Measurements from ENCODE around the gene BAD. TPM values are rescaled to one million over a fixed set of nuclear protein-coding genes. Genes with fewer than 3 reads are reported as not detected.
A peak's percentile ranks its signal among the peaks of the same experiment; 100 is the strongest.

BAD gene
- 58.3 to 86.9 TPM (median 61.2 TPM) in 3 replicates for polyA plus RNA-seq
- 14.9 TPM for polyA plus RNA-seq (2011; ENCODE audit: low read depth)
- polyA plus RNA-seq (2011; cell fraction: cytosol; rRNA removed): 43.0 and 94.7 TPM in 2 replicates
- 16.1 and 30.8 TPM in 2 replicates for polyA plus RNA-seq (2011; cell fraction: nucleus; rRNA removed)
- 35.2 and 99.3 TPM in 2 replicates for polyA plus RNA-seq (2012; ENCODE audit: low replicate concordance)
- 15.8 to 31.5 TPM (median 22.1 TPM) in 3 replicates for polyA minus RNA-seq
- 31.3 TPM for polyA minus RNA-seq (2011; cell fraction: cytosol; rRNA and poly(A)+ RNA removed)
- 7.4 and 8.9 TPM in 2 replicates for polyA minus RNA-seq (2011; cell fraction: nucleus; rRNA and poly(A)+ RNA removed)

- DNase-seq (ENCODE audit: low read depth, low spot score): no peak
- H3K9me1 ChIP-seq (ENCODE audit: control insufficient read depth, extremely low read depth, insufficient read depth, low read length): no peaks in the 10 kb centered on the region
- no peak for TF ChIP-seq EZH2 (IDR thresholded peaks at IDR 0.05; ENCODE audit: low read length)
- peak within 1 kb of the TSS; percentile 92 for H3K27ac ChIP-seq (ENCODE audit: control insufficient read depth, insufficient read depth, low read length)
- H3K27me3 ChIP-seq (ENCODE audit: control insufficient read depth, extremely low read depth, insufficient read depth, low read length): no peaks in the 10 kb centered on the region
- peak within 1 kb of the TSS; percentile 73 for H2AFZ ChIP-seq (ENCODE audit: control insufficient read depth, low read length)
- FAIRE-seq: peak; percentile 55
- peaks cover 11% of the 10 kb centered on the region for H3K4me1 ChIP-seq (ENCODE audit: control insufficient read depth, extremely low read depth, insufficient read depth, low read length)
- H3K36me3 ChIP-seq (ENCODE audit: control insufficient read depth in 2 of 2, extremely low read depth in 1 of 2, insufficient read depth in 2 of 2, low read length in 2 of 2): peaks cover 8 to 10% of the 10 kb centered on the region in 2 experiments
- H3K79me2 ChIP-seq (ENCODE audit: control insufficient read depth, insufficient read depth, low read length): peaks cover 11% of the 10 kb centered on the region
- dilution Hi-C loops (cut with MboI; ENCODE audit: extremely low pct_ligation_motif_present, low sequenced_read_pairs): no loop called here
- no peaks in the 10 kb centered on the region for H4K20me1 ChIP-seq (ENCODE audit: control insufficient read depth, extremely low read depth, insufficient read depth, low read length)
- no peaks in the 10 kb centered on the region for H3K9me3 ChIP-seq (ENCODE audit: control insufficient read depth, low read depth, low read length)
- peak within 1 kb of the TSS; percentile 72 to 92 (median 91) for H3K4me3 ChIP-seq (ENCODE audit: control insufficient read depth in 2 of 3, extremely low read depth in 1 of 3, insufficient read depth in 2 of 3, low read depth in 1 of 3, low read length in 3 of 3)
- peak within 1 kb of the TSS; percentile 98 for H3K4me2 ChIP-seq (ENCODE audit: control insufficient read depth, extremely low read depth, insufficient read depth, low read depth, low read length)
- H3K9ac ChIP-seq (ENCODE audit: control insufficient read depth, extremely low read depth, insufficient read depth, low read length): peak within 1 kb of the TSS; percentile 92
Observed at GRCh38 chr11:64284048-64284961, at the start of gene BAD. Gene BAD (minus strand): TSS chr11:64284665. CDS start chr11:64284368, 297 bp downstream.

- DNase-seq (ENCODE audit: low read depth, low spot score) (no peak), FAIRE-seq (no peak)
- dilution Hi-C loops (cut with MboI; ENCODE audit: extremely low pct_ligation_motif_present, low sequenced_read_pairs): no loop called here
- Histone ChIP-seq H3K4me3 (ENCODE audit: control insufficient read depth in 2 of 3, extremely low read depth in 1 of 3, insufficient read depth in 2 of 3, low read depth in 1 of 3, low read length in 3 of 3) (no peak overlapping the region), H2AFZ (ENCODE audit: control insufficient read depth, low read length) (no peak overlapping the region), H3K9ac (ENCODE audit: control insufficient read depth, extremely low read depth, insufficient read depth, low read length) (no peak overlapping the region), H3K9me3 (ENCODE audit: control insufficient read depth, low read depth, low read length) (no peaks in the 10 kb centered on the region), H3K4me1 (ENCODE audit: control insufficient read depth, extremely low read depth, insufficient read depth, low read length) (peaks cover 20% of the 10 kb centered on the region), H3K27ac (ENCODE audit: control insufficient read depth, insufficient read depth, low read length) (no peak overlapping the region), H3K79me2 (ENCODE audit: control insufficient read depth, insufficient read depth, low read length) (no peaks in the 10 kb centered on the region), H3K27me3 (ENCODE audit: control insufficient read depth, extremely low read depth, insufficient read depth, low read length) (no peaks in the 10 kb centered on the region), H3K4me2 (ENCODE audit: control insufficient read depth, extremely low read depth, insufficient read depth, low read depth, low read length) (no peak overlapping the region), H3K36me3 (ENCODE audit: control insufficient read depth in 2 of 2, extremely low read depth in 1 of 2, insufficient read depth in 2 of 2, low read length in 2 of 2) (no peaks in the 10 kb centered on the region), H3K9me1 (ENCODE audit: control insufficient read depth, extremely low read depth, insufficient read depth, low read length) (no peaks in the 10 kb centered on the region), H4K20me1 (ENCODE audit: control insufficient read depth, extremely low read depth, insufficient read depth, low read length) (no peaks in the 10 kb centered on the region)
- TF ChIP-seq CTCF (optimal IDR thresholded peaks at IDR 0.05 in 1 of 3, IDR thresholded peaks at IDR 0.05 in 1 of 3, conservative IDR thresholded peaks at IDR 0.05 in 1 of 3; ENCODE audit: extremely low read depth in 1 of 3, insufficient read depth in 2 of 3, low read length in 3 of 3): no peak
- TF ChIP-seq EZH2 (IDR thresholded peaks at IDR 0.05; ENCODE audit: low read length): no peak
Observed at GRCh38 chr11:64333556-64333955, 49.1 kb upstream of the BAD start.

All from keratinocyte (primary cell).